Measurements from ENCODE around the gene STAU1.
"Not testable (repeated sequence)": the region's sequence is repeated elsewhere in the genome, so short reads cannot be mapped to it uniquely, and the experiment has no call there.

STAU1 gene

GRCh38 chr20:49122920-49123319, 65.2 kb downstream of the STAU1 start:
- no peak for DNase-seq (ENCODE audit: low spot score)

DNA sequence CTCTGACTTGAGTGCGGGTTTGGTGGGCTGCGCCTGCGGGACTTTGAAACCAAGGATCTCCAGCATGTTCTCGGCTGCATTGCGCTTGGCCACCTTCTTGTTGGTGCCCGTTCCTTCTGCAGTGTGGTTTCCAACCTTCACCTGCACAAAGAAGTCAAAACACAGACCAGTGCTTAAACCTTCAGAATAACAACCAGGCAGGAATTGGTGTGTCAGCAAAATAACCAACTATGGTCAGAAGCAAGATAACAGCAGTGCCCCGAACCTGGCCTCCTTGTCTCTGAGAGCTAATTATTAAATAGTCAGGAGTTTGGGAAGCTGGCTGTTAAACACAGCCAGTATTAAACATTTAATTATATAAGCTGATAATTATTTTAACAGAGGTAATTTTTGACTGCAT, 68.1 kb downstream of the STAU1 start:
- DNase-seq (ENCODE audit: low spot score) = no peak

- no peak for DNase-seq (ENCODE audit: low spot score)
Measured at GRCh38 chr20:49118307-49118706, 69.8 kb downstream of the STAU1 start.

DNA sequence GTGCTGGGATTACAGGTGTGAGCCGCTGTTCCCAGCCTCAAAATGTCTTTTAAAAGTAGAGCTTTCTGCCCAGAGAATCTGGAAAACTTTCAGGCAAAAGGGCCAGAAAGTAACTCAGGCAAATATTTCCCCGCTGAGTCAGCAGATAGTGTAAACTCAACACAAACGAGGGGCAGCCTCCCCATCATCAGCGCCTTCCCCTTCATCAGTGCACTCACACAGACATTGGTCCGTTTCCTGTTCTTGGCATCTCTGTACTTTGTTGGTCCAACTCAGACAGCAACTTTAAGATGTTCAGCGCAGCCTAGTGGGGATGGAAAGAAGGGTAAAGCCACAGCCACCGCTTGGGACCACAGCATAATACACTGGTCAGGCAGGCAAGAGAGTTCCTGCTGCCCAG, 72.6 kb downstream of the STAU1 start:
- DNase-seq (ENCODE audit: low spot score) = no peak

DNA sequence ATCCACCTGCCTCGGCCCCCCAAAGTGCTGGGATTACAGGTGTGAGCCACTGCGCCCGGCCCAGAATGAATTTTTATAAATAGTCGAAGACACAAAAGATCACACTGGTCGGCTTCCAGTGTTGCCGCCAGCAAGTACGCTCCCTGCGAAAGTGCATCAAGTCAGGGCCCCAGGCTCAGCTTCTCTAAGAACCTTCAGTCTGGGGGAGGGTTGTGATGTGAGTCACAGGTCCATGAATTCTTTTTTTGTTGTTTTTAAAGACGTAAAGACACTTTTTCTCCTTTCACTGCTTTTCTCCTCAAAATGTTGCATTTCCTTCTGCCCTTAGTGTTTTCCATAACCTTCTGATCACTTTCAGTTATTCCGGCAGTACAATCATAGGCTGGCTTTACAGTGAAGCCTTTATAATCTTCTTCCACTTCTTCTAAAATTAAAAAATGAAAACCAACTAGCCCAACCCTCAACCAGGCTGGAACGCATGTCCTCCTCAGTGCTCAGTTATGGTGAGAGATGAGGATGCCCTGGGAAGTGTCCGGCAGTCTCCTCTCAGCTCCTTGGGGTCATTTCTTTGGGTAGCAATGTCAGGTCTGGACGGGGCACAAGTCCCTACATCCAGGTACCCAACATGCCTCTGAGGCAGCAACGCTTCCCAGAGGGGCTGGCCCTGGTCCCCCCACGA, 75.4 kb downstream of the STAU1 start:
- no peak for DNase-seq (ENCODE audit: low spot score)

DNA sequence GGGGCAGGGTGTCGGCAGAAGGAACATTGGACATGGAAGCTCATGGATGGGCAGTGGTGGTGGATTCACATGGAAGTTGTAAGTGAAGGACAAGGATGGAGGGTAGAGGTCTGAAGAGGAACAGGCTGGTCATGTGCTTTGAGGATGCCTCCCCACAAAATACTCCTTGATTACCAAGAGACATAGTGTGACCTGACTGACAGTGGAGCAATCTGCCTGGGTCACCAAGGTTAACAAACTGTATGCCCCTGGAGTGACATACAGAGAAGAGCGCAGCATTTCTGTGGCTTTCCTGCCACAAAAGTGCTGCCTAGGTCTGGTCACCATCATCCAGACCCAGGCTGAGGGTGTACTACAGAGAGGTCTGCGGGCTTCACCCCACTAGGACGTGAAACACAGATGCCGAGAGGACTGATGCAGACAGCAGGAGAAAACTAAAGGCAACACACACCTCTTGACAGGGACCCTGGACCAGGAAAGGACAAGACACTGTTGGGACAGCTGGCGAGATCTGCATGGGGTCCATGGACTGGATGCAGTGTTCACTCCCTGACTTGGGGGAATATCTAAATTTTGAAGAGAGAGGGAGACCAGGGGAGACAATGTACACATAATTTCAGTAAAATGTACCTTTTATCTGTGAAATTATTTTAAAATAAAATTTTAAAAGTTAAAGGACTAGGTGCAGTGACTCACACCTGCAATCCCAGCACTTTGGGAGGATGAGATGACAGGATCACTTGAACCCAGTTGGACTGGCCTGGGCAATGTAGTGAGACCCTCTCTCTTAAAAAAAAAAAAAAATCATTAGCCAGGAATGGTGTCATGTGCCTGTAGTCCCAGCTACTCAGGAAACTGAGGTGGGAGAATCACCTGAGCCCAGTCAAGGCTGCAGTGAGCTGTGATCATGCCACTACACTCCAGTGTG, 77.1 kb downstream of the STAU1 start:
- no peak for DNase-seq (ENCODE audit: low spot score)

- DNase-seq (ENCODE audit: low spot score) = no peak
Measured at GRCh38 chr20:49106328-49106727, 81.8 kb downstream of the STAU1 start.

GRCh38 chr20:49104979-49105547, 83.1 kb downstream of the STAU1 start:
- DNase-seq (ENCODE audit: low spot score) = not testable (repeated sequence)

DNA sequence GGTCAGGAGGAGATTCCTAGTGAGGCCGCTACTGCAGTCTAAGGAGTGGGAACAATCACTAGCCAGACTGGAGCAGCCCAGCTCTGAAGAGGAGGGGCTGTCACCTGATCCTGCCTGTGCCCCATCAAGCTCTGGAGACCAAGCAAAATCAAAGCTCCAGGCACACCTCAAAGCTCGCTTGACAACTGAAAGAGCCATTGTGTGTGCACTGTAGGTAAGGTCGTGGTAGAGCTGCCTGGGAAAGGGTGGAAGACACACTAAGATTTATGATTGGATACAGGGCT, 83.8 kb downstream of the STAU1 start:
- DNase-seq (ENCODE audit: low spot score) = no peak

GRCh38 chr20:49103647-49104364, 84.3 kb downstream of the STAU1 start:
- no peak for DNase-seq (ENCODE audit: low spot score)

DNA sequence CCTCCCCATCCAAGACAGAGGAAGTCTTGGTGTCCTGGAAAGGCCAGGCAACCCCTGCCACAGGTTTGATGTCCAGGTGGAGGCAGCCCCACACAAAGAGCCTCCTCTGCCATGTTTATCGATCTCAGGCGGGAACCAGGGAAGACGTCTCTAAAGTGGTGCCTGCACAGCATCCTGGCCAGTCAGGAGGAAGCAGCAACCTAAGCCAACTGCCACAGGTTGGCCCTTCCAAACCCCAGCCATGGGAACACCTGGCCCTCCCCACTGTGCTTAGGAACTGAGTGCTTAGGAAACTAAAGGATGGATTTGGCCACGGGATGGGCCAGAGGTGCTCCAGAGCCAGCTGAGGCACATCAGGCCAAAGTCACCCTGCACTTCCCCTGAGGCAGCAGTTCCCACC, 85.1 kb downstream of the STAU1 start:
- DNase-seq (ENCODE audit: low spot score) = no peak

DNA sequence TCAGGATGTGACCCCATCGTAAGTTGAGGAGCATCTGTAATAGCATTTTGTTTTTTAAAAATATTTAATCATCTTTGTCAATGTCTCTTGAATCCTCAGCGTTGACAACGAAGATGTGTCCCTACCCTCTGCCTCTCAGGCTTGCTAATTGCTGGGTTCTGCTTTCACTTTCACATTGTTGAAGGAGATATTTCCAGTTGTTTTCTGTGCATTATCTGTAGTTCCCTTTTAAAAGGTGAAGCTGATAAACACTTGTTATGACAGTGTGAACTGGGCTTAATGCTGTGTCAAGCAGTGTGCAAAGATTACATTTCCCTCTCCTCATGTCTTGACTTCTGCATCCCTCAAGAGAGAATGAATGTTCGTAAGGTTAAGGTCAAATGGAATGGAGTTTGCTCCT, 87.2 kb downstream of the STAU1 start:
- DNase-seq (ENCODE audit: low spot score) = peak; percentile 20

- not testable (repeated sequence) for DNase-seq (ENCODE audit: low spot score)
Measured at GRCh38 chr20:49100292-49100691, 87.8 kb downstream of the STAU1 start.

DNA sequence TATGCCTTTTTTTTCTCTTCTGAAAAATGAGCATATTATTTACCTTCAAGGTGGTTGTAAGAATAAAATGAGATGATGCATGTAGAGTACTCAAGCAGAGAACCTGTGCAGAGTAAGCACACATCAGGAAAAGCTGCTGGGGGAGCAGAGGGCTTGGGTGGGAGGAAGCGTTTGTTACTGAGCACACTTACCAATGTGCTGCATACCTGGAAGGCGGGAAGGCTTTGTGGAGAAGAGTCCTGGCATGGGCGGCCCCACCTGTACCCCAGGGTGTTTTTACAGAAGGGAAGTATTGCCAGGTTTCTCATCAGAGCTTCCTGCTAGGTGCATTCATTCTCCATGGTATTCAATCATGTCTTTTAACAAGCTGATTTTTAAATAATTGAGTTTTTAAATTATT, 89.1 kb downstream of the STAU1 start:
- DNase-seq (ENCODE audit: low spot score) = no peak

- DNase-seq (ENCODE audit: low spot score) = no peak
Measured at GRCh38 chr20:49098136-49098535, 90.0 kb downstream of the STAU1 start.

GRCh38 chr20:49097159-49097558, 91.0 kb downstream of the STAU1 start:
- DNase-seq (ENCODE audit: low spot score) = no peak

DNA sequence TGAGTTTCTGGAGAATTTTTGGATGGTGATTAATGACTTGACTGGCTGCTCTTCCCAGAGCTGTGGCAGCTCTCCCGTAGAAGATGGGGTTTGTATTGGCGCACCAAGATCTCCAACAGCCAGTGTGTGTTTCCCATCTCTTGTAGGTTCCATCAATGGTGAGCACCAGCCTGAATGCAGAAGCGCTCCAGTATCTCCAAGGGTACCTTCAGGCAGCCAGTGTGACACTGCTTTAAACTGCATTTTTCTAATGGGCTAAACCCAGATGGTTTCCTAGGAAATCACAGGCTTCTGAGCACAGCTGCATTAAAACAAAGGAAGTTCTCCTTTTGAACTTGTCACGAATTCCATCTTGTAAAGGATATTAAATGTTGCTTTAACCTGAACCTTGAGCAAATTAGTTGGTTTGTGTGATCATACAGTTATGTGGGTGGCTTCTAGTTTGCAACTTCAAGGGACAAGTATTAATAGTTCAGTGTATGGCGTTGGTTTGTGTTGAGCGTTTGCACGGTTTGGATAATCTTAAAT, 91.9 kb downstream of the STAU1 start:
- no peak for DNase-seq (ENCODE audit: low spot score)

DNA sequence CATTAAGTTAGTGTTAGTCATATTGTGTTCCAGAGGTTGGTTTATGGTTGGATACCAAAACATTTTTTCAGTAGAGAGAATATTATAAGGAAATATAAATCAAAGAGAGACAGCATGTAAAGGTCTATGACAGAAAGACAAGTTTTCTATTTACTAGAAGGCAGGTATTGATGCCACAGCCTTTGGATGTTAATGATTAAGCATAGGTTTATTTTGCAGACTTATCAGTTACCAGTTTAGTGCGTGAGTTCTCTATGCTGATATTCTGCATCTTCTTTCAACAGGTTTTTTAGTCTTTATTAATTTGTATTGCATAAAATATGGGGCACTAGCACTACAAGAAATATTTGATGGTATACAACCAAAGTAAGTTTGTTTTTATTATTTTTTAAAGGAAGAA, 96.4 kb downstream of the STAU1 start:
- no peak for DNase-seq (ENCODE audit: low spot score)

GRCh38 chr20:49091104-49091503, 97.0 kb downstream of the STAU1 start:
- DNase-seq (ENCODE audit: low spot score) = no peak

DNA sequence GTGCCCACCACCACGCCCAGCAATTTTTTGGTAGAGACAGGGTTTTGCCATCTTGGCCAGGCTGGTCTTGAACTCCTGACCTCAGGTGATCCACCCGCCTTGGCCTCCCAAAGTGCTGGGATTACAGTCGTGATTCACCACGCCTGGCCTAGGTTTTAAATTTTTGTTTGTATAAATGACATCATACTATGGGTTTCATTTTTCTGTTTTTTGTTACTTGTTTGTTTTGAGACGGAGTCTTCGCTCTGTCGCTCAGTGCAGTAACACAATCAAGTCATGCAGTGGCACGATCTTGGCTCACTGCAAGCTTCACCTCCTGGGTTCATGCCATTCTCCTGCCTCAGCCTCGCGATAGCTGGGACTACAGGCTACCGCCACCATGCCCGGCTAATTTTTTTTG, 105.8 kb downstream of the STAU1 start:
- DNase-seq (ENCODE audit: low spot score) = not testable (repeated sequence)

GRCh38 chr20:49078310-49078709, 109.8 kb downstream of the STAU1 start:
- DNase-seq (ENCODE audit: low spot score) = no peak

DNA sequence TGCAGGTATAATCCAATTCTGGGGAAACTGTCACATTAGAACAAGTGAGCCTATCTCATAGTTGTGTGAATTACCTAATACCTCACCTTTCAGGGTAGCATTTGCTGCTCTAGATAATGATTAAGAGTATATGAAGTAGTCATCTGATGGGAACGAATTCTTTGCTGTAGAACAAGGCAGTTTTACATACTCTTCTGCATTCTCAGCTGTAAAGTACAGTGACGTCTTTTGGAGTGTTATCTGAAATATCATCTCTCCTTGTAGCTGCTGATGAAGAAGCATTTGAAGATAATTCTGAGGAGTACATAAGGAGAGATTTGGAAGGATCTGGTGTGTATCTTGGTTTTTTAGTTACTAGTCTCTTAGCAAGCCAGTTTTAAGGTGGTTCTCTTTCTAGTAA, 113.6 kb downstream of the STAU1 start:
- no peak for DNase-seq (ENCODE audit: low spot score)
